ENCODE results near the gene RXFP1. TPM values are rescaled to one million over a fixed set of nuclear protein-coding genes. Genes with fewer than 3 reads are reported as not detected.

RXFP1 gene
- total and polyA plus RNA-seq, 7 donors, result 0.09 TPM; not detected in 6

GRCh38 chr4:158681629-158682028 is 159.9 kb downstream of the RXFP1 start:
- WGBS, 2 donors, result 9 to 57% methylated on average over 1 of the region's 1 CpG
- Histone ChIP-seq H3K9me3 (no peaks in the 10 kb centered on the region), H3K4me3 (no peak overlapping the region), H3K36me3 (peaks cover 0 to 55% (median 4%) of the 10 kb centered on the region in 4 donors), H3K4me1 (no peaks in the 10 kb centered on the region), H3K27me3 (no peaks in the 10 kb centered on the region), H3K27ac (no peak overlapping the region)
- DNase-seq, result no peak
- intact Hi-C loops (cut with DNase I), result no loop called here
- no peak for TF ChIP-seq POLR2AphosphoS5 (IDR thresholded peaks at IDR 0.05)
- TF ChIP-seq EP300 (IDR thresholded peaks at IDR 0.05), result no peak
- no peak for TF ChIP-seq POLR2A (IDR thresholded peaks at IDR 0.05)
- TF ChIP-seq CTCF (IDR thresholded peaks at IDR 0.05), result no peak

- intact Hi-C loops (cut with DNase I), result no loop called here
- Histone ChIP-seq H3K4me3 (no peak overlapping the region), H3K9me3 (no peaks in the 10 kb centered on the region), H3K4me1 (no peaks in the 10 kb centered on the region), H3K27ac (no peak overlapping the region), H3K36me3 (peaks cover 0 to 60% (median 4%) of the 10 kb centered on the region in 4 donors), H3K27me3 (no peaks in the 10 kb centered on the region)
- DNase-seq, result no peak
- 68 to 70% methylated on average over 2 of the region's 2 CpGs for WGBS, 2 donors
- no peak for TF ChIP-seq CTCF (IDR thresholded peaks at IDR 0.05)
- TF ChIP-seq POLR2A (IDR thresholded peaks at IDR 0.05), result no peak
- no peak for TF ChIP-seq POLR2AphosphoS5 (IDR thresholded peaks at IDR 0.05)
- no peak for TF ChIP-seq EP300 (IDR thresholded peaks at IDR 0.05)
Observed at GRCh38 chr4:158682066-158682465, 160.4 kb downstream of the RXFP1 start.

GRCh38 chr4:158688813-158689212 is 167.1 kb downstream of the RXFP1 start:
- WGBS, 2 donors, result 59 to 86% methylated on average over 1 of the region's 1 CpG
- no peak overlapping the region for H3K4me3 ChIP-seq
- H3K27me3 ChIP-seq, result no peaks in the 10 kb centered on the region
- no peak overlapping the region for H3K27ac ChIP-seq
- H3K4me1 ChIP-seq, result no peaks in the 10 kb centered on the region
- H3K36me3 ChIP-seq, result peaks cover 0 to 74% (median 9%) of the 10 kb centered on the region in 4 donors
- TF ChIP-seq POLR2AphosphoS5 (IDR thresholded peaks at IDR 0.05) (no peak), CTCF (IDR thresholded peaks at IDR 0.05) (no peak), EP300 (IDR thresholded peaks at IDR 0.05) (no peak), POLR2A (IDR thresholded peaks at IDR 0.05) (no peak)
- no peaks in the 10 kb centered on the region for H3K9me3 ChIP-seq
- intact Hi-C loops (cut with DNase I), result no loop called here
- no peak for DNase-seq

Small RNAs within 50 kb of the gene (small RNA-seq; reads per million reads assigned to genes)
- gene RF00012, result 0 reads per million in 3 donors

Other genes with a start within 250 kb of the RXFP1 start
- gene C4orf46, start 150.0 kb downstream of the RXFP1 start, total RNA-seq, result 1 to 10 TPM; 3.3 to 7.1 (median 5.2) TPM
- gene C4orf46, start 150.0 kb downstream of the RXFP1 start, polyA plus RNA-seq, result 1 to 10 TPM; 2.4 to 3.7 (median 3.7) TPM
- gene ETFDH, start 150.4 kb downstream of the RXFP1 start, total RNA-seq, result 10 to 100 TPM; 30.7 to 49.9 (median 37.7) TPM
- 10 to 100 TPM; 20.4 to 74.7 (median 31.6) TPM for gene ETFDH, start 150.4 kb downstream of the RXFP1 start, polyA plus RNA-seq
- 10 to 100 TPM; 17.8 to 54.8 (median 28.6) TPM for gene PPID, start 201.5 kb downstream of the RXFP1 start, total RNA-seq
- 10 to 100 TPM; 17.4 to 30.1 (median 26.6) TPM for gene PPID, start 201.5 kb downstream of the RXFP1 start, polyA plus RNA-seq
- gene FNIP2, start 247.1 kb downstream of the RXFP1 start, total RNA-seq, result 10 to 100 TPM; 35.2 to 38.9 (median 36.5) TPM
- 10 to 100 TPM; 14.4 to 22.7 (median 17.8) TPM for gene FNIP2, start 247.1 kb downstream of the RXFP1 start, polyA plus RNA-seq